Stimulated activated CD8-positive, alpha-beta memory T cell treated with anti-CD3 and anti-CD28 coated beads, Interleukin-7, amount 100 ng/mL, for 24 hours (primary cell): Measurements from ENCODE around the gene RNF130.
"Not testable (repeated sequence)": the region's sequence is repeated elsewhere in the genome, so short reads cannot be mapped to it uniquely, and the experiment has no call there.

Source experiments
- DNase-seq: peaks from one replicate; pipeline ENCODE4 v3.0.0-alpha.2; 2020; ENCODE audit warnings: low read depth

Gene RNF130

GRCh38 chr5:179974246-179974945, 97.2 kb downstream of the RNF130 start:
- no peak for DNase-seq

DNA sequence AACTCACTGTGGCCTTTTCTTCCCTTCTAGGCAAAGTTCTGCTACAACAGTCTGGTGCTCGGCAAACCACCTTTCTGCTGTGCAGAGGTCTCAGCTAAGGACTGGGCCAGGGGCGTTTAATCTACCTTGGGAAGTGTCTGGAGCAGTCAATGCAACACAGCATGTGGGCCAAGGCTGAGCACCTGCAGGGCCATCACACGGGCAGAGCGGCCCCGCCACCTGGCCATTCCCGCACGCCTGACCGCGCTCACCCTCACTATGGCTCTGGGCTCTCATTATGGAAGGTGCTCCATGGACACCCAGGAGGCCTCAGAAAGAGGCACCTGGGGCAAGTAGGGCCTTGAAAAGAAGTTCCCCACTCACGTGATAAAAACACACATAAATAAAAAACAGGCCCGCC, 98.2 kb downstream of the RNF130 start:
- DNase-seq = no peak

GRCh38 chr5:179969110-179969509, 102.4 kb downstream of the RNF130 start:
- DNase-seq = no peak

DNA sequence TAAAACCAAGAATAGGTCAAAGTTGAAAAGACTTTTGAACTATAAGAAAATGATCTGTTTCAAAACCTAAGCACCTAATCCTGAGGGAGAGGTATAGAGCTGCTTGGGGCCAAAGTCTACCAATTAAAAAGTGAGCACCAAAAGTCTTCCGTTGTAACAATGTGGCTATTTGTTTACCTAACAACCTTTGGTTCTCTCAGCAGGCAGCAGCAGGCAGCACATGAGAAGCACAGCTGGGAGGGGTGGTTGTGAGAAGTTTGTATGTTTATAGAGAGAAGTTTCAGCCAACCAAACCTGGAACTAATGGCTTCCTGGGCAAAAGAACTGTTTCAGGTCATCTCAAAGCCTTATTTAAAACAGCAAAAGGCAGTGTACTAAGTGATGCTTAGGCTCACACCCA, 104.1 kb downstream of the RNF130 start:
- no peak for DNase-seq

- DNase-seq = no peak
Observed at GRCh38 chr5:179964015-179964414, 107.5 kb downstream of the RNF130 start.

GRCh38 chr5:179963375-179963774, 108.2 kb downstream of the RNF130 start:
- DNase-seq = no peak

- DNase-seq = no peak
Observed at GRCh38 chr5:179960204-179960831, 111.2 kb downstream of the RNF130 start.

DNA sequence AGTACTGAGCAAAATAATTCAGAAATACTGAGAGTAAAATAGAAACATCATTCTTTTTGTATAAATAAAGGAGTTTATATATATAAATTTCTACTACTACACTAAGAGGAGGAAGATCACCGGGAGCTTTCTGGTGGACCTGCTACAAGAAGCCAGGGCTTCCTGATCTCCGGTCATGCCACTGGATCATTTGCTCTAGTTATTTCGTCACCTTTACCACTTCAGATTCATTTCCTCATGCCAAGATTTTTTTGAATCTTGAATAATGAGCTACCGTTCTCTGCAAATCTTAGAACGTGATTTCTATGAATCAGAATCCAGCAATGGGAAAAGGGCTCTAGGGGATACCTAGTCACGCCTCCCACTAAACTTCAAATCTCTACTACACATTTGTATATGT, 111.9 kb downstream of the RNF130 start:
- DNase-seq = no peak

DNA sequence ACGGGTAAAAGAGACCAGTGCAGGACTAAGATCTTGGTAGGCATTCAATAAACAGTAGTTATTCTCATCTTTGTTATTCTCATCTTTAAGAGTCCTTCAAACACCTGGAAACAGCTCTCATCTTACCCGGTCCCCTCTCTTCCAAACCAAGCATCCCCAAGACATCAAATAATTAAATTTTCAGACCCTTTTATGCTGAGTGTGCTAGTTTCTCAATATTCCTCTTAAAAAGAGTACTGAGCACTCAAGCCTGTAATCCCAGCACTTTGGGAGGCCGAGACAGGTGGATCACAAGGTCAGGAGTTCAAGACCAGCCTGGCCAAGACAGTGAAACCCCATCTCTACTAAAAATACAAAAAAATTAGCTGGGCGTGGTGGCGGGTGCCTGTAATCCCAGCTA, 112.4 kb downstream of the RNF130 start:
- DNase-seq = not testable (repeated sequence)

DNA sequence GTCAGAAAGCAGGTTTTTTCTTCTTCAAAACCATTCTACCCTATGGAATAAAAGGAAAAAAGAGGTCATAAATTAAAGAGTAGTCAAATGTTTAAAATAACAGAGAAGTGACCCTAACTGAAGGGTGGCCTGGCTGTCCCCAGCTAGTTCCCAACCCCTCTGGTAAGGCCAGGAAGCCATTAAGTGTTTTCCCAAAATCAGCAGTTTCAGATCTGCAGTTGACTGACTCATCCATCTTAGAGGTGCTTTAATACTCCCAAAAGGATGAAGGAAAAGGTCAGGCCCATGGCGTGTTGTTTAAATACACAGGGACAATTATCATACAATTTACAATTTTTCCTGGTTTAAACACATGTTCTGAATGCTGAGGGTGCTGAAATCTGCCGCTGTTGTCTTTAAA, 115.9 kb downstream of the RNF130 start:
- DNase-seq = no peak

- no peak for DNase-seq
Observed at GRCh38 chr5:179955062-179955461, 116.5 kb downstream of the RNF130 start.

DNA sequence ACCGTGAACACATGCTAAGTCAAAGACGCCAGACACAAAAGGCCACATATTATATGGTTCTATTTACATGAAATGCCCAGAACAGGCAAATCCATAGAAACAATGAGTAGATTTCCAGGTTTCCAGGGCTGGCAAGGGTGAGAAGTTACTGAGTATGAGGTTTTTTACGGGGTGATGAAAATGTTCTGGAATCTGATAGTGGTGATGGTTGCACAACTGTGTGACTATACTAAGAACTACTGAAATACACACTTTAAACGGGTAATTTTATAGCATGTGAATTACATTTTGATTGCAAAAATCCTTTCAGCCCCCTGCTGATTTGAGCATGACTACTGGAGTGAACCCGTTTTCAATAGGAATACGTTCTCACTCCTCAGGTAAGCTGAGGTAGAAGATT, 117.1 kb downstream of the RNF130 start:
- no peak for DNase-seq

DNA sequence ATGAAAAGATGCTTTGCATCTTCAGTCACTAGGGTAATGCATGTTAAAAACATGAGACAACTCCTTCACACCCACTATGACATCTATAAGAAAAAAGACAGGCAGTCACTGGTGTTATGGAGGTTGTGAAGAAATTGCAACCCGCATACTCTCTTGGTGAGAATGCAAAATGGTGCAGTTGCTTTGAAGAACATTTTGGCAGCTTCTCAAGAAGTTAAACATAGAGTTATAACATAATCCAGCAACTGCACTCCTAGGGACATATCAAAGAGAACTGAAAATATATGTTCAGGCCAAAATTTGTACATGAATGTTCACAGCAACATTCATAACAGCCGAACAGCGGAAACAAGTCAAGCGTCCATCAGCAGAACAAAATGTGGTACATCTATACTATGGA, 117.6 kb downstream of the RNF130 start:
- DNase-seq = no peak

DNA sequence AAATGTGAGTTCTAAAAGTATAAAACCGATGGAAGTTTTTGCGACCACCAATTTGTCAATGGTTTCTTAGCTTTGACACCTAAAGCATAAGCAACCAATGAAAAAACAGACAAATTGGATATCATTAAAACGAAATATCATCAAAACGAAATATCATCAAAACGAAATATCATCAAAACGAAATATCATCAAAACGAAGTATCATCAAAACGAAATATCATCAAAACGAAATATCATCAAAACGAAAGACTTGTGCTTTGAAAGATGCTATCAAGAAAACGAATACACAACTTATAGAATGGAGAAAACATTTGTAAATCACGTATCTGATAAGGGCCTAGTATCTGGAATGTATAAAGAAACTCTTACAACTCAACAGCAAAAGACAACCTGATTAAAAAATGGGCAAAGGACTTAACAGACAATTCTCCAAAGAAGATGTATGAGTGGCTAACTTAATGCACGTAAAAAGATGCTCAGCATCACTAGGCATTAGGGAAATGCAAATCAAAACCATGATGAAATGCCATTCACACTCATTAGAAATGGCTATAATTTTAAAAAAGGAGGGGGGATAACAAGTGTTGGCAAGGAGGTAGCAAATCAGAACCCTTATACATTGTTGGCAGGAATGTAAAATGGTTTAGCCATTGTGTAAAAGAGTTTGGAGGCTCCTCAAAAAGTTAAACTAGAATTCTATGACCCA, 134.4 kb downstream of the RNF130 start:
- no peak for DNase-seq

GRCh38 chr5:179930788-179931473, 140.6 kb downstream of the RNF130 start:
- DNase-seq = no peak

DNA sequence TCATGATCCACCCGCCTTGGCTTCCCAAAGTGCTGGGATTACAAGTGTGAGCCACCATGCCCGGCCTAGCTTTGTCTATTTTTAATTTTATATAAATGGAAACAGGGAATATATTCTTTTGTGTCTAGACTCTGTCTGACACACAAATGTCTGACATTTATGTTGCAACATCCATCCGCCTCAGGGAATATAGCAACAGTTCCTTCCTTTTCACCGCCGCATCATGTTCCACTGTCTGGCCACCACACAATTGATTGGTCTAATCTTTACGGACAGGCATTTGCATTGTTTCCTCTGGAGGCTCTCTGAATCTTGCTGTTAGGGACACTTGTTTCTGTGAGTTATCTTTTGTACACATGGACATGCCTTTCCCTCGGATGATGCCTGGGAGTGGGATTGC, 143.7 kb downstream of the RNF130 start:
- no peak for DNase-seq

DNA sequence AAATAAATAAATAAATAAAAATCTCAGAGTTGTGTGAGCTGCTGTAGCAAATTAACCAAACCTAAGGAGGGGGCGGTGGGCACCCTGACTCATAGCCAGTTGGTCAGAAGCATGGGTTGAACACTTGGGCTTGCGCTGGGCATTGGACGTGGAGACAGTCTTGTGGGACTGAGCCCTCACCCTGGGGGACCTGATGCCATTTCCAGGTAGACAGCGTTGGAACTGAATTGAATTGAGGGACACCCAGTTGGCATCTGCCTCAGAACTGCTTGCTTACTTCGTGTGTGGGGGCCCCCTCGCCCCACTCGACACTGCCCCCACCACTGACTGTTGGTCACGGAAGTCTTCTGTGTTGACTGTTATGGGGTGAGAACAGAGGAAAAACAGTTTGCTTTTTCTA, 144.9 kb downstream of the RNF130 start:
- no peak for DNase-seq

GRCh38 chr5:179923436-179923835, 148.1 kb downstream of the RNF130 start:
- DNase-seq = no peak

DNA sequence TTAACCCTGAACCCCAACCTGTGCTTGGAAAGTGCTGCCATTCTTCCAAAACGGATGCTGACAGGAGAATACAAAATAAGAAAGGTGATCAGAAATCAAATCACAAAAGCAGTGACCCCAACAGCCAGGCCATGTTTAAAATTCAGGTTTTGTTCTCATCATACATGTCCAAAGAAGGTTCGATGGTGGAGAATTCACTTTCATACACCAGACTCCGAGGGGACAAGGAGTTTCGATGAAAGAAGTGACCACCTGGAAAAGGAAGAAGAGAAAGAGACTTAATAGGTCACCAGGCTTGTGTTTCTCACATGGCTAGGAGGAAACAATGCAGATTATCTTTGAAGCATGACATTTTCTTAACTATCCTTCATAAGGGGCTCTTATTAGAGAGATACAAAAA, 151.4 kb downstream of the RNF130 start:
- DNase-seq = no peak

GRCh38 chr5:179919487-179920060, 152.0 kb downstream of the RNF130 start:
- no peak for DNase-seq

GRCh38 chr5:179918742-179919486, 152.6 kb downstream of the RNF130 start:
- DNase-seq = no peak

DNA sequence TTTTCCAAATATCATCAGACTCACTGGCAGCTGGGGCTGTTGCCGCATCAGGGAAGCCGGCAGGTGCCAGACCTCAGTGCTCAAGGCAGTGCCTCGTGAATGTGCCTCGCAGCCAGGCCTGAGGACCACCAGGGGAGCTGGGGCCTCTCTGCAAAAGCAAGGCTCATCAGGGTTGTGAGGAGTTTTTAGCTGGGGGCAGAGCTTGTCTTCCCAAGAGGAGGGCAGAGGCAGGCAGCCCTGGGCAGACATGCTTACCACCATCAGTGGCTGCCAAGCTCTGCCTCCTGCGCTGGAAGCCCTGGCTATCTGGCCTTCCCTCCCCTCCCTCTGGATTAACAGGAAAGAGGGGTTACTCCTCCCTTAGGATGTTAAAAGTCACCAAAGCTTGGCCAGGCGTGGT, 155.0 kb downstream of the RNF130 start:
- DNase-seq = no peak
